HG03280 (cell line): ENCODE data around the gene CLOCK.

ENCODE experiments used
- ATAC-seq: cut with Tn5 transposase; IDR thresholded peaks from one replicate; pipeline ENCODE4 v1.9.1; 2021; ENCODE audit warnings: mild to moderate bottlenecking, moderate library complexity; ENCODE audit not compliant: unreplicated experiment

The CLOCK gene

DNA sequence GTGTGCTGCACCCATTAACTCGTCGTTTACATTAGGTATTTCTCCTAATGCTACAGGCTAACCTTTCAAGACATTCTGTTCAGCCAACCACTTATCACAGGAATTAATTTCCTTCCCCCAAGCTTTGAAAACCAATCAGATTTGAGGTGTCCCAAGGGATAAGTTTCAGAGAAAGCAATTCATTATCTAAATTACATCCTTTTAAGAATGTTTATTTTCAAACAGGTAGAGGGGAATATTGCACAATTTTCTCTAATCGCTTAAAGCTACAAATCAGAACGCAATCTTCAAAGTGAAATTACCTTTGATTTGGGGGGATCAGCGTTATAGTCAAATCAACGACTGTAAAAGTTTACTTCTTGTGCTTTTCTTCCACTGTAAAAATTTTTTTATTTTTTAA, 1.6 kb downstream of the CLOCK start:
- ATAC-seq, result no peak

DNA sequence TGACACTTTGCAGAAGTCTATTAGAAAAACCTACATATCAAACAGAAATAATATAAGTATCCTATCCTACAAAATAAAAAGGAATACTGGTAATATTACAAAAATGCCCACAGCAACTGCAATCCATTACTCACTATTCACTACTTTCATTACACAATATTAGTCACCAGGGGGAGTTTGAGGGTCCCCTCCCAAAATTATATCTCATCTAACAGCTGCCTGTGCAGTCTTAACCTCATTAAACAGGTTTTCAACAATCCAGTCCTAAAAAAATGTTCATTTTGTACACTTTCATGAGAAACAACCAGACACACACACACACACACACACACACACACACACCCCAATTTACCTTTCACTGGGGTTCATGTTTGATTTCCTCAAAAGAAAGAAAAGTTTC, 2.9 kb downstream of the CLOCK start:
- no peak for ATAC-seq

DNA sequence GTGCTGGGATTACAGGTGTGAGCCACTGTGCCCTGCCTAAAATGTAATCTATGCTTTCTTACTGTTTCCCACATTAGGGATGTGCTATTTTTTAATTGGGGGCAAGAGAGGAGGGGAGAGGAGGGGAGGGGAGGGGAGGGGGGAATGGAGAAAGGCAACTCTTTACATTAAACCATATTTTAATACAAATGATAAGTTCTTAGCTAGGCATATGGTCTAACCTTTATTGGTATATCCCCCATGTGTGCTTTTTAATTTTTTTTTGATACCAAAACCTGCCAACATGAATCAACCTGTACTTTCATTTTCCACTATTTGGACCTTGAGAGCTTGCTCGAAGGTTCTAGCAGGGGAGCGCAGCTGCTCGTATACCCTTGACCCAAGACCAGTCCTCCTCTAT, 6.4 kb downstream of the CLOCK start:
- no peak for ATAC-seq

GRCh38 chr4:55539658-55540057, 7.1 kb downstream of the CLOCK start:
- ATAC-seq, result no peak

DNA sequence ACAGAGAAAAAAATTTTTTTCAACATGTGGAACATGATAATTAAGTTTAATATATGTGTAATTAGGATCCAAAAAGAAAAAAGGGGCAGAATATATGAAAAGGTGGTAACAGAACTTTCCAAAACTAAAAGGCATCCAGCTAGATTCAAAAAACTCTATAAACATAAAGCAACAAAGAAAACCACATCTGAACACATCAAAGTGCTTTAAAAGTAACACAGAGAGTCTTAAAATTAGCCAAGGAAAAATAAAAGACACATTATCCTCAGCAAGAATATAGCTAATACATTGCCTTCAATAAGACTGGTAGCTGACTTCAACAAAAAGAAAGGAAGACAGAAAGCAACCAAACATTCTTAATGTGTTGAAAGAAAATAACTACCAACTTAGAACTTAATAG, 8.2 kb downstream of the CLOCK start:
- no peak for ATAC-seq

DNA sequence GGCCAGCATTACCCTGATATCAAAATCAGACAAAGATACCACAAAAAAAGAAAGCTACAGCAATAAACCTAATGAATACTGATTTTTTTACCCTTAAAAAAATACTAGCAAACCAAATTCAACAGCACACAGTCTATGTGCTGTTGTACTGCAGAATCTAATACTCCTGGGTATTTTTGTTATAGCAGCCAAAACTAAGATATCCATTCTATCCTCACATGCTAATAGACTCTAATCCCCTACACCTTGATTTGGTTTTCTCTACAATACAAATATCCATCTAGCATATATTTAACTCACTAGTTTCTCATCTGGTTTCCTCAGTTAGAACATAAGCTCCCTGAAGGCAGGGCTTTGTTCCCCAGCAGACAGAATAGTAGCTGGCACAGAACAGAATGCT, 12.4 kb downstream of the CLOCK start:
- ATAC-seq, result no peak

DNA sequence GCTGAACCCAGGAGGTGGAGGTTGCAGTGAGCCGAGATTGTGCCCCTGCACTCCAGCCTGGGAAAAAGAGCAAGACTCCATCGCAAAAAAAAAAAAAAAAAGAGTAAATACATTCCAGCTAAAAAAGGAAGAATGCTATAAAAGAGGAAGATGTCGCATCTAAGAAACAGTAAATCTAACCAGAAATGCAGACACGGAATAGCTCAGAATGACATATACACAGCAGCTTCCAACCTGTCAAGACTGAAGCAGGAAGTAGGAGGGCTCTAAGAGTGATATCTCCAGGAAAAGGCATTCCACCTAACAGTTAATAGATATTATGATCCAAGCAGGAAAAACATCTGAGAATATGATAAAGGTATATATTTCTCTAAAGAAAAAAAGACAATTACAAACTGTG, 16.0 kb downstream of the CLOCK start:
- no peak for ATAC-seq

GRCh38 chr4:55530167-55530566, 16.5 kb downstream of the CLOCK start:
- no peak for ATAC-seq

- ATAC-seq, result no peak
Measured at GRCh38 chr4:55528491-55528890, 18.2 kb downstream of the CLOCK start.

GRCh38 chr4:55524844-55525571, 21.7 kb downstream of the CLOCK start:
- ATAC-seq, result no peak

GRCh38 chr4:55518442-55518841, 28.3 kb downstream of the CLOCK start:
- ATAC-seq, result no peak

- ATAC-seq, result peak; percentile 58
Measured at GRCh38 chr4:55517526-55518229, 29.0 kb downstream of the CLOCK start.

- ATAC-seq, result no peak
Measured at GRCh38 chr4:55512922-55513571, 33.7 kb downstream of the CLOCK start.

- ATAC-seq, result no peak
Measured at GRCh38 chr4:55512077-55512476, 34.6 kb downstream of the CLOCK start.

DNA sequence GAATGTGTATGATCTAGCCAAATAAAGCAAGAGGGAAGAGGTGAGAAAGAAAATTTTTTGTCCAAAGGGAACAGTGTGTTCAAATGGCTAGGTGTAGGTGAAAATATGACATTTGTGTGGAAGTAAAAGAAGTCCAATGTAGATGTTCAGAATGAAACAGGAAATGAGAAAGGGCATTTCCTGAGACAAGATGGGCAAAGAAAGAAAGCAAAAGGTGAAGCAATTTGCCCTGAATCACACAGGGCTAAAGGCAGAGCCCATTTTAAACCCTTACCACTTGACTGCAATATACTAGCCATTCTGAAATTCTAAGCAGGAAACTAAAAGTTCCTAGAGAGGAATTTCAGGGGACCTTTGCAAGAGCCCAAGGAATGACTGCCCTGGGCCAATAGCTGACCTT, 36.0 kb downstream of the CLOCK start:
- ATAC-seq, result no peak

GRCh38 chr4:55509266-55509665, 37.4 kb downstream of the CLOCK start:
- no peak for ATAC-seq

DNA sequence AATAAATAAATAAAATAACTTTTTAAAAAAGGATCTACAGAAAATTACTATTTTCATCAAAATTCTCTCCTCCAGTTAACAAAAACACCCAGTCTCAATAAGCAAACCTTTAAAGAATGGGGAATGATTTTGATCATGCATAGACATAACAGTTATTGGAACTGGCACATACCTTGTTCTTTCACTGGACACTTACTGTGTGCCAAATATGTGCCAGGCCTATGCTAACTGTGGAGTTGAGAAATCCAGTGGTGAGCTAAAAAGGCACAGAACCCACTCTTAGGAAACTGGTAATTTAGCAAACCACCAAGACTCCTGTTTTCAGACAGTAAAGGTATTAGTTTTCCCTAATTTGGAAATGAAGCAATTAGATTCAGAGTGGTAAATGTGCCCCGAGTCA, 39.1 kb downstream of the CLOCK start:
- ATAC-seq, result no peak

GRCh38 chr4:55503169-55503568, 43.5 kb downstream of the CLOCK start:
- ATAC-seq, result no peak

DNA sequence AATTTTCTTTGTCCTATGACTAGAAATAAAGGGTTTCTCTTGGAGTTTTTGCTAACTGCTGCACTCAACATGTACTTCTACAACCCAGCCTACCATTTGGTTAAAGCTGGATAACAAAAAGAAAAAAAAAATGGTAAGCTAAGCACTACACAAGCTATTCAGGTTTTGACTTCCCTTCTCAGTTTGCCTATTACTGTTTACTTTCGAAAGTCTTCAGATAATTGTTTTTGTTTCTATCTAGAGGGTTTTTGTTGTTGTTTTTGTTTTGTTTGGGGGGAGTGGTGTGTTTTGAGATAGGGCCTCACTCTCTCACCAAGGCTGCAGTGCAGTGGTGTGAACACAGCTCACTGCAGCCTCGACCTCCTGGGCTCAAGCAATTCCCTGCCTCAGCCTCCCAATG, 46.6 kb downstream of the CLOCK start:
- peak; percentile 92 for ATAC-seq

- no peak for ATAC-seq
Measured at GRCh38 chr4:55499495-55499894, 47.2 kb downstream of the CLOCK start.

DNA sequence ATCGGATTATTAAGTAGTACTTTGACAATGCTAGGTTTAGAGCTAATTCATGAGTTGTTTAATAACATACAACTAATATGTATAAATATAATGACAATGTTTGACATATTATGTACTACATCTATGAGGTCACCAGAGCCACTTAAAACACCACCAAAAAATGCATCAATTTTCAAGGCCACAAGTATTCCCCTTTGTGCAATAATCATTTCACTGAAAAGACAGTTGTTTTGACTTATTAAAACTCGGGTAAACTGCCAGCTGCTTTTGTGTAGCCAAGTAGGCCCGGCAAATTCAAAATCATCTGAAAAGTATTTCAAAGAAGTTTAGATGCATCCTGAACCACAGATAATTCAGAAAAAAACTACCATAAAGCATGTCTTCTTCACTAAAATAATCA, 48.7 kb downstream of the CLOCK start:
- no peak for ATAC-seq

DNA sequence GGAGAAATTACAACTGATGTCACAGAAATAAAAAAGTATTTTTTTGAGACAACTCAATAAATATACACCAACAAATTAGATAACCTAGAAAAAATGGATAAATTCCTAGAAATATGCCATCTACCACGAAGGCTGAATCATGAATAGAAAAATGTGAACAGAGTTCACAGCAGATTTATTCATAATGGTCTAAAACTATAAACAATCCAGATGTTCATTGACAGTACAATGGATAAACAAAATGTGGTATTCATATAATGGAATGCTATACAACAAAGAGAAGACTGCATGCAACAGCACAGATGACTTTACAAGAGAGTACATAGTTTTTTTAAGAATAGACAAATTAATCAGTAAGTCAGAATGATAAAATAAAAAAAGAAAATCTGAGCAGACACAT, 55.2 kb downstream of the CLOCK start:
- ATAC-seq, result no peak
